IMR-90 (cell line): ENCODE results near the gene CFAP45. TPM values are rescaled to one million over a fixed set of nuclear protein-coding genes. Genes with fewer than 3 reads are reported as not detected.

Source experiments
- ATAC-seq: fragments of 200-7000 bp; cut with Tn5 transposase; 2 replicates; pipeline ENCODE4 v1.9.1; 2020; ENCODE audit warnings: low read depth, mild to moderate bottlenecking, moderate library complexity
- BruUV-seq: library from RNA; stranded (reverse); fragments of 400-500 nt; replicated peaks from 2 replicates; lab custom pipeline; 2021; lab: Mats Ljungman, UMichigan
- CTCF ChIA-PET: fragments of 300-600 bp; formaldehyde crosslinking; extraction: SDS; loops from one replicate; lab custom pipeline; 2021; ENCODE audit warnings: antibody characterized with exemption; lab: Yijun Ruan, JAX
- POLR2A ChIA-PET: fragments of 300-600 bp; sonication (Branson Sonifier 250); formaldehyde crosslinking; loops from one replicate; lab custom pipeline; 2022; ENCODE audit warnings: antibody characterized with exemption; ENCODE audit not compliant: unreplicated experiment; lab: Charles Lee
- DNase-seq: peaks from one replicate; pipeline ENCODE4 v3.0.0; 2013
- H2AFZ ChIP-seq: replicated peaks from 2 replicates; pipeline ENCODE3; 2013; ENCODE audit warnings: low read length, mild to moderate bottlenecking; ENCODE audit not compliant: poor library complexity
- H2AK5ac ChIP-seq: 2 replicates; pipeline ENCODE4 v1.6.1; 2013; ENCODE audit warnings: low read depth, low read length, inconsistent platforms
- H2AK9ac ChIP-seq: replicated peaks from 2 replicates; pipeline ENCODE3; 2013; ENCODE audit warnings: mild to moderate bottlenecking, low read depth, low read length, moderate library complexity; ENCODE audit not compliant: poor library complexity
- H2BK120ac ChIP-seq: 2 replicates; pipeline ENCODE4 v1.6.1; 2013; ENCODE audit warnings: low read depth, low read length, inconsistent platforms
- H2BK15ac ChIP-seq: 3 replicates; pipeline ENCODE4 v1.6.1; 2013; ENCODE audit warnings: low read depth, low read length, inconsistent platforms
- H2BK20ac ChIP-seq: 2 replicates; pipeline ENCODE4 v1.6.1; 2013; ENCODE audit warnings: low read depth, mild to moderate bottlenecking, inconsistent platforms, low read length, moderate library complexity
- H2BK5ac ChIP-seq: 2 replicates; pipeline ENCODE4 v1.6.1; 2013; ENCODE audit warnings: mild to moderate bottlenecking, low read depth, low read length, inconsistent platforms; ENCODE audit not compliant: poor library complexity, severe bottlenecking
- H3K14ac ChIP-seq: replicated peaks from 2 replicates; pipeline ENCODE4 v1.6.1; 2013; ENCODE audit warnings: low read depth, low read length, inconsistent platforms
- H3K18ac ChIP-seq: 2 replicates; pipeline ENCODE4 v1.6.1; 2013; ENCODE audit warnings: low read depth, low read length, control low read depth
- H3K23ac ChIP-seq: 2 replicates; pipeline ENCODE4 v1.6.1; 2013; ENCODE audit warnings: low read depth, low read length, inconsistent platforms
- H3K27ac ChIP-seq: 2 replicates; pipeline ENCODE4 v1.5.1; 2013; ENCODE audit warnings: mild to moderate bottlenecking, control low read depth, low read length; ENCODE audit not compliant: insufficient read depth
- H3K27me3 ChIP-seq: 2 replicates; pipeline ENCODE4 v1.6.1; 2013; ENCODE audit warnings: low read length; ENCODE audit not compliant: control insufficient read depth, insufficient read depth
- H3K36me3 ChIP-seq: 2 replicates; pipeline ENCODE4 v1.6.1; 2013; ENCODE audit warnings: low read length, mixed read lengths; ENCODE audit not compliant: control insufficient read depth, insufficient read depth
- H3K4ac ChIP-seq: 2 replicates; pipeline ENCODE4 v1.6.1; 2013; ENCODE audit warnings: low read depth, low read length, inconsistent platforms
- H3K4me1 ChIP-seq: 2 replicates; pipeline ENCODE4 v1.6.1; 2013; ENCODE audit warnings: low read length, mixed read lengths; ENCODE audit not compliant: control insufficient read depth, insufficient read depth
- H3K4me2 ChIP-seq: 2 replicates; pipeline ENCODE4 v1.6.1; 2013; ENCODE audit warnings: low read depth, mild to moderate bottlenecking, control low read depth, low read length, moderate library complexity
- H3K4me3 ChIP-seq: 2 replicates; pipeline ENCODE4 v1.5.1; 2013; ENCODE audit warnings: low read depth, mild to moderate bottlenecking, control low read depth, low read length, moderate library complexity; ENCODE audit not compliant: insufficient read depth
- H3K56ac ChIP-seq: 2 replicates; pipeline ENCODE4 v1.6.1; 2013; ENCODE audit warnings: low read length, inconsistent platforms; ENCODE audit not compliant: insufficient read depth; ENCODE audit errors: extremely low read depth
- H3K79me1 ChIP-seq, 2 experiments: 2 replicates each; pipeline ENCODE4 v1.6.1; 2013; ENCODE audit warnings: low read length in 2 of 2, inconsistent platforms in 1 of 2, low read depth in 1 of 2
- H3K9ac ChIP-seq: 2 replicates; pipeline ENCODE4 v1.6.1; 2013; ENCODE audit warnings: low read depth, low read length, control low read depth
- H3K9me1 ChIP-seq: 2 replicates; pipeline ENCODE4 v1.6.1; 2013; ENCODE audit warnings: low read length, inconsistent platforms; ENCODE audit not compliant: insufficient read depth
- H3K9me3 ChIP-seq: 2 replicates; pipeline ENCODE4 v1.6.1; 2013; ENCODE audit warnings: low read length; ENCODE audit not compliant: control insufficient read depth, insufficient read depth
- H4K20me1 ChIP-seq: 2 replicates; pipeline ENCODE4 v1.6.1; 2013; ENCODE audit warnings: low read length, inconsistent platforms; ENCODE audit not compliant: insufficient read depth
- H4K5ac ChIP-seq: 2 replicates; pipeline ENCODE4 v1.6.1; 2013; ENCODE audit warnings: mild to moderate bottlenecking, low read depth, low read length, control low read depth
- H4K8ac ChIP-seq, 2 experiments: 2 replicates each; pipeline ENCODE4 v1.6.1; 2013; ENCODE audit warnings: low read depth in 2 of 2, low read length in 2 of 2, control low read depth in 1 of 2, inconsistent platforms in 1 of 2
- H4K91ac ChIP-seq: 2 replicates; pipeline ENCODE4 v1.6.1; 2013; ENCODE audit warnings: low read depth, low read length, inconsistent platforms; ENCODE audit not compliant: insufficient read depth
- CHD1 ChIP-seq: IDR thresholded peaks from 2 replicates; pipeline ENCODE4 v1.6.1; 2012; ENCODE audit warnings: low read depth, low read length, improper control_type of control experiment
- CTCF ChIP-seq: conservative IDR thresholded peaks from 2 replicates; pipeline ENCODE4 v1.5.1; 2012; ENCODE audit warnings: mild to moderate bottlenecking, low read depth, low read length, improper control_type of control experiment
- FOS ChIP-seq: fragments of 150-350 bp; IDR thresholded peaks from 2 replicates; pipeline ENCODE4 v1.6.1; 2016; ENCODE audit warnings: low read depth, low read length
- MAFK ChIP-seq: IDR thresholded peaks from 2 replicates; pipeline ENCODE4 v1.6.1; 2012; ENCODE audit warnings: low read depth, low read length, improper control_type of control experiment
- MAZ ChIP-seq: IDR thresholded peaks from 2 replicates; pipeline ENCODE4 v1.6.1; 2012; ENCODE audit warnings: low read depth, mild to moderate bottlenecking, low read length, improper control_type of control experiment, moderate library complexity, borderline replicate concordance
- MXI1 ChIP-seq: IDR thresholded peaks from 2 replicates; pipeline ENCODE4 v1.6.1; 2012; ENCODE audit warnings: low read depth, mild to moderate bottlenecking, low read length, moderate library complexity, borderline replicate concordance
- NFE2L2 ChIP-seq: fragments of 150-350 bp; IDR thresholded peaks from 2 replicates; pipeline ENCODE4 v1.6.1; 2016; ENCODE audit warnings: low read depth, mild to moderate bottlenecking, low read length
- POLR2A ChIP-seq: IDR thresholded peaks from 2 replicates; pipeline ENCODE4 v1.6.1; 2012; ENCODE audit warnings: mild to moderate bottlenecking, low read depth, low read length
- RCOR1 ChIP-seq: IDR thresholded peaks from 2 replicates; pipeline ENCODE4 v1.6.1; 2012; ENCODE audit warnings: mild to moderate bottlenecking, low read length, improper control_type of control experiment; ENCODE audit not compliant: insufficient replicate concordance
- RFX5 ChIP-seq: IDR thresholded peaks from 2 replicates; pipeline ENCODE4 v1.8.0; 2012; ENCODE audit warnings: low read depth, mild to moderate bottlenecking, low read length, moderate library complexity
- SMC3 ChIP-seq: fragments of 150-350 bp; IDR thresholded peaks from 2 replicates; pipeline ENCODE4 v1.6.1; 2016; ENCODE audit warnings: low read depth, mild to moderate bottlenecking, antibody characterized with exemption, low read length, moderate library complexity
- WGBS, 2 experiments: methylation state at CpG; one replicate each; pipeline versions ENCODE4 v1.1.5 to v1.1.7; 2013; ENCODE audit warnings: missing lambda C conversion rate in 2 of 2; ENCODE audit not compliant: insufficient read length in 1 of 2; ENCODE audit errors: extremely low coverage in 2 of 2; 5-methylcytosine and 5-hydroxymethylcytosine counted together
- dilution Hi-C: fragments of 300-500 bp; cut with HindIII; formaldehyde crosslinking; loops from one replicate; pipeline ENCODE4 v1.14.3; 2018; ENCODE audit warnings: low sequenced_read_pairs; ENCODE audit not compliant: unreplicated experiment
- in situ Hi-C: fragments of 300-500 bp; cut with MboI; formaldehyde crosslinking; loops from 3 replicates; pipeline ENCODE4 v1.14.3; 2019; ENCODE audit warnings: low sequenced_read_pairs, inconsistent platforms, mixed read lengths
- intact Hi-C: fragments of 100-400 bp; cut with micrococcal nuclease; formaldehyde crosslinking; loops from 2 replicates; pipeline ENCODE4 v1.10.0; 2022
- polyA plus RNA-seq, 3 experiments: library from polyadenylated mRNA; depleted of rRNA; stranded (reverse); fragments of >200 nt; gene quantifications; 2 replicates each; pipeline ENCODE4 v1.2.3, GENCODE V29; 2012; ENCODE audit warnings: low replicate concordance in 1 of 3
- total RNA-seq: library from RNA; depleted of rRNA; stranded (reverse); fragments of >200 nt; gene quantifications from 2 replicates; pipeline ENCODE4 v1.2.3, GENCODE V29; 2012
- TF ChIP-seq, protein P1 (sequence below): fragments of 150-350 bp; IDR thresholded peaks from 2 replicates; pipeline ENCODE4 v1.6.1; 2017; ENCODE audit warnings: mild to moderate bottlenecking, antibody characterized with exemption, low read length, low read depth

Gene CFAP45
- total and polyA plus RNA-seq, 2 of the 4 experiments (the other 2 are of a cell fraction), result 0.51 to 0.72 TPM

GRCh38 chr1:159889202-159889601 is 10.8 kb downstream of the CFAP45 start:
- 100% methylated on average over 1 of the region's 4 CpGs; no CpG with 5 or more reads in 1 of the 2 experiments for WGBS, 2 experiments
- ATAC-seq, result no peak
- BruUV-seq, result no TSS peak
- Histone ChIP-seq H3K4ac (peak overlapping the region; percentile 84), H3K4me3 (no peak overlapping the region), H3K9me3 (no peaks in the 10 kb centered on the region), H2AFZ (peak overlapping the region; percentile 89), H3K9me1 (peaks cover 4% of the 10 kb centered on the region), H3K56ac (peak overlapping the region; percentile 56), H3K14ac (peak overlapping the region; percentile 91), H2BK20ac (peak overlapping the region; percentile 90), H3K36me3 (no peaks in the 10 kb centered on the region), H2AK9ac (peak overlapping the region; percentile 88), H3K18ac (peak overlapping the region; percentile 52), H3K27me3 (no peaks in the 10 kb centered on the region), H2BK15ac (peak overlapping the region; percentile 99), H3K4me2 (no peak overlapping the region), H3K79me1 (peaks cover 0 to 4% of the 10 kb centered on the region in 2 experiments; a peak in 2 of 4 replicates), H2BK120ac (peak overlapping the region; percentile 100), H2AK5ac (peak overlapping the region; percentile 85), H3K9ac (no peak overlapping the region), H4K20me1 (no peaks in the 10 kb centered on the region), H3K4me1 (peaks cover 9% of the 10 kb centered on the region), H3K27ac (peak overlapping the region; percentile 80), H2BK5ac (peak overlapping the region; percentile 75), H3K23ac (peak overlapping the region; percentile 85; the same call in 1 of the 2 replicates), H4K91ac (peak overlapping the region; percentile 89), H4K5ac (peak overlapping the region; percentile 81), H4K8ac (peak overlapping the region; percentile 90 to 96)
- intact Hi-C loops, result no loop called here
- dilution Hi-C loops, result loop anchor here (25.0 kb wide), 1 partner anchor 102 kb away; the partner anchor contains the start of gene DUSP23
- in situ Hi-C loops, result loop anchor here (25.0 kb wide), 1 partner anchor 677 kb away; the partner anchor contains the start of gene ACKR1
- POLR2A ChIA-PET, result no interaction called here
- DNase-seq, result no peak
- CTCF ChIA-PET, result interaction anchor here (0.6 to 9.2 kb wide), 5 partner anchors 32 to 727 kb away, joined by 3 to 150 read pairs (median 3); no protein-coding TSS in a partner anchor
- TF ChIP-seq CTCF (no peak), NFE2L2 (no peak), FOS (no peak), RCOR1 (no peak), MXI1 (no peak), POLR2A (no peak), CHD1 (no peak), MAFK (no peak), SMC3 (no peak), RFX5 (no peak), MAZ (no peak)
- TF ChIP-seq, protein P1, sequence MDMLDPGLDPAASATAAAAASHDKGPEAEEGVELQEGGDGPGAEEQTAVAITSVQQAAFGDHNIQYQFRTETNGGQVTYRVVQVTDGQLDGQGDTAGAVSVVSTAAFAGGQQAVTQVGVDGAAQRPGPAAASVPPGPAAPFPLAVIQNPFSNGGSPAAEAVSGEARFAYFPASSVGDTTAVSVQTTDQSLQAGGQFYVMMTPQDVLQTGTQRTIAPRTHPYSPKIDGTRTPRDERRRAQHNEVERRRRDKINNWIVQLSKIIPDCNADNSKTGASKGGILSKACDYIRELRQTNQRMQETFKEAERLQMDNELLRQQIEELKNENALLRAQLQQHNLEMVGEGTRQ, result no peak
